ENCODE data around the gene USP10.

Gene USP10

DNA sequence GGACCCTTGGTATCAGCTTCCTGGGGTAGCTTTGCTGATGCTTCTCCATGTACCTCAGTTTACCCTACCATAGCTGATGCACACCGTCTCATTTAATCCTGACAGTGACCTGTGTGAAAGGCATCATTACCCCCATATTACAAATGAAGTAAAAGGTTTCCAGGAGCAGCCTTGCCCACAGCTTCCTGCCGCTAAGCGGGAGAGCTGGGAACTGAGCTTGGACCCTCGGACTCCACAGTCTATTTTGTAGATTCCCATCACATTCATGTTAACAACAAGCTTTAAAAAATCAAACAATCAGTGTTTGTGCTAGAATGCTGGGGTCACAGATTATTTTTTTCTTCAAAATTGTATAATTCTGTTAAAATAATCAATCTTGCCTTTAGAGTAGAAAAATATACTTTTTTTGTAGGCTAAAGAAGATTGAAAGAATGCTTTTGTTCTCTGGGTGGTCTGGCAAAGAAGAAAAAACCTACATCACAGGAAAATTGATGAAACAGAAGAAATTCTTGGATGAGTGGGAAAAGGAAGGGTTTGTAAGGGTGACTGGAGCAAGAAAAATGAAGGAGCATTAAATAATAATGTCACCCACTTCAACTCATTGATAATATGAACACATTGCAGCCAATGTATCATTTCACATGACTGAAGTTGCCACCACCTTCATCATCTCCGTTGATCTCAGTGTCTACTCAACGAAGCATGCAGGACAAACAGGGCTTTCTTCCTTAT is 9.5 kb upstream of the USP10 start:
- TF ChIP-seq SIN3A (IDR thresholded peaks at IDR 0.05; ENCODE audit: borderline replicate concordance, insufficient read depth, low read length) (no peak), TAF1 (IDR thresholded peaks at IDR 0.05; ENCODE audit: borderline replicate concordance, insufficient read depth, low read length) (no peak), REST (IDR thresholded peaks at IDR 0.05; ENCODE audit: insufficient read depth in 1 of 2, low read depth in 2 of 2, low read length in 2 of 2) (no peak), POLR2AphosphoS5 (IDR thresholded peaks at IDR 0.05; ENCODE audit: low read depth, low read length) (no peak), FOXP2 (optimal IDR thresholded peaks at IDR 0.05; ENCODE audit: borderline replicate concordance, extremely low read depth, extremely low read length, insufficient read depth) (no peak)

- TF ChIP-seq FOXP2 (optimal IDR thresholded peaks at IDR 0.05; ENCODE audit: borderline replicate concordance, extremely low read depth, extremely low read length, insufficient read depth) (no peak), REST (IDR thresholded peaks at IDR 0.05; ENCODE audit: insufficient read depth in 1 of 2, low read depth in 2 of 2, low read length in 2 of 2) (no peak), SIN3A (IDR thresholded peaks at IDR 0.05; ENCODE audit: borderline replicate concordance, insufficient read depth, low read length) (no peak), POLR2AphosphoS5 (IDR thresholded peaks at IDR 0.05; ENCODE audit: low read depth, low read length) (no peak), TAF1 (IDR thresholded peaks at IDR 0.05; ENCODE audit: borderline replicate concordance, insufficient read depth, low read length) (no peak)
Measured at GRCh38 chr16:84692451-84693214, 7.2 kb upstream of the USP10 start.

GRCh38 chr16:84694980-84695379 is 4.8 kb upstream of the USP10 start:
- no peak for TF ChIP-seq SIN3A (IDR thresholded peaks at IDR 0.05; ENCODE audit: borderline replicate concordance, insufficient read depth, low read length)
- TF ChIP-seq TAF1 (IDR thresholded peaks at IDR 0.05; ENCODE audit: borderline replicate concordance, insufficient read depth, low read length), result no peak
- TF ChIP-seq FOXP2 (optimal IDR thresholded peaks at IDR 0.05; ENCODE audit: borderline replicate concordance, extremely low read depth, extremely low read length, insufficient read depth), result no peak
- TF ChIP-seq POLR2AphosphoS5 (IDR thresholded peaks at IDR 0.05; ENCODE audit: low read depth, low read length), result no peak
- no peak for TF ChIP-seq REST (IDR thresholded peaks at IDR 0.05; ENCODE audit: insufficient read depth in 1 of 2, low read depth in 2 of 2, low read length in 2 of 2)

- TF ChIP-seq TAF1 (IDR thresholded peaks at IDR 0.05; ENCODE audit: borderline replicate concordance, insufficient read depth, low read length), result no peak
- no peak for TF ChIP-seq POLR2AphosphoS5 (IDR thresholded peaks at IDR 0.05; ENCODE audit: low read depth, low read length)
- TF ChIP-seq REST (IDR thresholded peaks at IDR 0.05; ENCODE audit: insufficient read depth in 1 of 2, low read depth in 2 of 2, low read length in 2 of 2), result no peak
- no peak for TF ChIP-seq FOXP2 (optimal IDR thresholded peaks at IDR 0.05; ENCODE audit: borderline replicate concordance, extremely low read depth, extremely low read length, insufficient read depth)
- TF ChIP-seq SIN3A (IDR thresholded peaks at IDR 0.05; ENCODE audit: borderline replicate concordance, insufficient read depth, low read length), result peak; percentile 16; the same call in 1 of the 2 replicates
Measured at GRCh38 chr16:84699147-84699711, 571 bp upstream of the USP10 start.

Data from PFSK-1 (cell line).